Activated CD4-positive, alpha-beta T cell treated with anti-CD3 and anti-CD28 coated beads, Interleukin-2, Interleukin-6, amounts not matched to agents 100 ng/mL and 50 ng/mL, durations not matched to agents 16 hours and 8 hours (primary cell): ENCODE measurements around the gene MVB12B.
"Not testable (repeated sequence)": the region's sequence is repeated elsewhere in the genome, so short reads cannot be mapped to it uniquely, and the experiment has no call there.

Experiments used
- DNase-seq: peaks from one replicate; pipeline ENCODE4 v3.0.0-alpha.2; 2020

MVB12B gene

DNA sequence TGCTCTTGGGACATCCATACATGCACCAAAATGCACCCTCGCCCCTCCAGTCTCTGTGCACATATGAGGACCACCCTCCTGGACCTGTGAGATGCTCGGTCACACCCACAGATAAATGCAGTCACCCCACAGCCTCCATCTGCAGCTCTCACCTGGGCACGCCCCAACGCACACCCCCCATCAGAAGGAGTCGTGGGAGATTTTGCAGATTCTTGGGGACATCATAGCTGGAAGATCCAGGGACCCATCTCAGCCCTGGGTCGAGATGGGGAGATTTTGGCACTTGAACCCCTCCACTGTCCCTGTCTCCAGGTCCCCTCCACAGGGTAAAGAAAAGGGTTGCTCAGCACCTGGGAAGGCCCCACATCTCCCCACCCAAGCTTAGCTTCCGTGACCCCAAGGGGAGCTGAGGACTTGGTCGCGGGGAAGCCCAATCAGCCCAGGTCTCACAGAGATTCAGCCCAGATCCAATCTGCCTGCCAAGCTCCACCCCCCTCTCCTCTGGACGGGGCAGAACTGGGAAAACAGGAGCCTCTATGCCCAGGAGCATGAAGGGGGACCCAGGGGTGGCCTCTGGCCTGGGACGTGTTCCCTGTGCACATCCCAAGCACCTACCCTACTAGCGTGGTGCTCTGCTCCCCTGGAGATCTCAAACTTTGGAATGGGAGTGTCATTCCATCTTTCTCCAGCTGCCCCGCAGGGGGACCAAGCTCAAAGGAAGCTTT is 197.9 kb downstream of the MVB12B start:
- DNase-seq: no peak

DNA sequence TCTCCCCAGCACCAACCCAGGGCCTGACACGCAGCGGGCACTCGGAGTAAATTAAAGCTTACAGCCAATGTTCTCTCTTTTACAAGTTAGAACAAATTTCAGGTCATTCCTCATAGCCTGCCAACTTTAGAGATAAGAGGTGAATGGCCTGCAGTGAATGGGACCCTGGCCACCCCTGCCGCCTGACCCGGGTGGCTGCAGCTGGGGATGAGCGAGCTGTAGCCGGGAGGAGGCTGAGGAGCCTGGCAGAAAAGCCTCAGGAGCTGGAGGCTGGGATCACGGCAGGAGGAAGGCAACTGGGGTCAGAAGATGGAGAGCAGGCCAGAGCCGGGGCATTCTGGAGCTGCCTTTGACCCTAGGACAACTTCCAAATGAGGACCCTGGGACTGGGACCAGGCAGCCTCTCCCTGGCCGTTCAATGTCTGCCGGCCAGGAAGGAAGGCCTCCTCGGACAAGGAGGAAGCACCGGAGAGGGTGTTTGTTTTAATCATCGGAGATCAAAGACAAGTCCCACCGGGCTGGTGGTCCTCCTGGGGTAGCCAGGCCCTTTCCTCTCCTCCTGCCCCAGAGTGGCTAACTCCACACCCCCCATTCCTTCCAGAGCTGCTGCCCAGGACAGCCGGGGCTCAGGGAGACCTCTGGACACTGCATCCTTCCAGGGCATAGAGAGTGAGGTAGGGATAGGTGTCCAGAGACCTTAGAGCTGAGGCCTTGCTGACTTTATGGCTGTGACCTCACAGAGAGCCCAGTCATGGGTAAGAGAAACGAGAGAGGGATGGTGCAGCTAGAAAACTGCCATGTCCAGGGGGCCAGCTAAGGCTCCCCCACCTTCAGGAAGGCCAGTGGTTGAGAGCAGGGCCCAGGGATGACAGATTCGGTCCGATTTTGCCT is 199.8 kb downstream of the MVB12B start:
- no peak for DNase-seq

DNA sequence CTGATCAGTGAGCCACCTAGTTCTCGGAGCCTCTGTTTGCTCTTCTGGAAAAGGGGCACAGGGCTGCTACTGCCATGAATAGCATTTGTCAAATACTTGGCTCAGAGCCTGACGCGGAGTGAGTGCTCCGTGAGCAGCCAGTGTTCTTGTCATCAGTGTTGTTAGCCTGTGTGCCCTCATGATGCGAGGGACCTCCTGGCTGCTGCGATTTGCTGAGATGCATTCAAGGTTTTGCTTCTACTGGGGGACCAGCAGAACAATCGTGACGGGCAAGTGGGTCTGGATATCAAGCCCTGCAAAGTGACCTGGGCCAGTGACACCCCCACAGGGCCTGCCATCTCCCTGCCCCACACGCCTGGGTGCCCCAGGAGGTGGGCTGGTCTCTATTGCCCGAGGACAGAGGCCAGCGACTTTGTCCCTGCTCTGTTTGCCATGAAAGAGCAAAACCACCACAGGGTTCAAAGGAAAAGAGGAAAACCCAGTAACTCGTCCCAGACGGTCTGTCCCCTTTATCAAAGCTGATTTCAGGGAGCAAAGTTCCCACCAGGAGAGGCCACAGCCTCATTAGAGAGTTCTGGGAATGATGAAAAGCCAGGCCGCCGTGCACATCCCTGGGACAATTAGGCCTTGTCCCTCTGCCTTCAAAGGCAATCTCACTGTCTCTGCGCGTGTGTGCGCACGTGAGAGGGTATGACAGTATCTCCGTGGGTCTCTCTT is 200.6 kb downstream of the MVB12B start:
- DNase-seq: no peak

DNA sequence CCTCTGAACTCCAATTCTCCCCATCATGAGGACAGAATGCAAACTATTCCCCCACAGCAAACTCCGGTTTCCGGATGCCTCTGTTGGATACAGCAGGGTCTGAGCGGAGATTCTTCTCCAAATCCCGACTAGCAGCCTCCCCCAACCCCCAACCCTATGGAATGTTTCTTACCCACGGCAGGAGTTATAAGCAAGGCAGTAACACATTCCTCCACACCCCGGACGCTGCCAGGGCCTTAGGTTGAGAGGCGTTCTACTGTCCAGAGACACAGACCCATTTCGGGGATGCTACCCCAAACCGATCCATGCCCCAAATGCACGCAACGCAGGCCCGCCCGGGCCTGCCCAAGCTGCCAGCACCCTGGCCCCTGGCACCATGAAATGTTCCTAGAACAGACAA is 201.5 kb downstream of the MVB12B start:
- DNase-seq: no peak

DNA sequence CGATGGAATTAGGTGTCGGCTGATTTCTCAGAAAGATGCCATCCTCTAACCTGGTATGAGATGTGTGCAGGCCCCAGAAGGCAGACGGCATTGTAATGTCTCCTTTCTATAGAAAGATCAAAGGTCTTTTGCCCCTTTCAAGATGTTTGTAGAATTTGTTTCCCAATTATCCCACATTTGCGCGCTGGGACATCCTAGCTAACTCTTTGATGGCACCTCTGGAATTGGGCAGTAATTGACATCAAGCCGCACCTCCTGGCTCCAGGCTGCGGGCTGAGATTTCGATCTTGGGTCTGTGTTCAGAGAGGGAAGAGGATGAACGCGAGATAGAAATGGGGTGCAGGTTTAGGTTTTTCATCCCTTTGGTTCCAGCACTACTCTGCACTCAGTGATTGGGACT is 202.3 kb downstream of the MVB12B start:
- DNase-seq: no peak

DNA sequence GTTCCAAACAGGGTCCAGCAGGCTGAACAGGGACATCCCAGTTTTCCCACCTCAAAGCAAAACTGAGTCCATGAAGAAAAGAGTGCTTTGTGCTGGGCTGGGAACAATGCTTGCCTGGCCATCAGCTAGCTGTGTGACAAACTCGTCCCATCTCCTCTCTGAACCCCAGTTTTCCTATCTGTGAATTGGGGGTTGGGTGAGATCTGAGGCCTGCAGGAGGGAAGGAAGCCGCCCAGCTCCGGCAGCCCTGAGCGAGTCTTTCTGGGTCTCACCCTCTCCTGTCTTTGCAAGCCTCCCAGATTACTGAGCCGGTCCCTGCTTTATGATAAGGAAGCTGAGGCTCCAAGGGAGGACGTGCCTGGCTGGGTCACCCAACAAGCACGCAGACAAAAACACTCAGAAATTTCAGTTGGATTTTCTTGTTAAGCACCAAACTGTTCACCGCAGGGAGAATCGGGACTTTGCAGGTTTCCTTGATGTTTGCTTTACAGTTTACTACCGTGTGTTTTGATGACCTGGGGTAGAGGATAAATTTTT is 204.5 kb downstream of the MVB12B start:
- DNase-seq: no peak

DNA sequence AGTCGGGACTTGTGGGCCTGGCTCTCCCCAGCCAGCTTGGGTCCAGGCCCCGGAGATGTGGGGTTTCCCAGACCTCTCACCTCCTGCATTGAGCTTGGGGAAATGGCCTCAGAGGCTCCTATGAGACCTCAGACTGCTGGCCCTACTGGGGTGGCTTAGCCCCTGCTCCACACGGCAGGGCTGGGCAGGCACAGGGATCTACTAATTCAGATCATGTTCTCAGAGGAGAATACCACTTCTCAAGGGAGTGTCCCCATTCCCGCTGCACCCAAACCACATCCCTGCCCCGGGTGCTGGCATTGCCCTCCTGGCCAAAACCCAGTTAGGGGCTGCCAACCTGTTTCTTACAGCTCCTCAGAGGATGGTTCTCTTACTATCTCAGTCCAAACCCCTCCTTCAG is 205.0 kb downstream of the MVB12B start:
- DNase-seq: no peak

DNA sequence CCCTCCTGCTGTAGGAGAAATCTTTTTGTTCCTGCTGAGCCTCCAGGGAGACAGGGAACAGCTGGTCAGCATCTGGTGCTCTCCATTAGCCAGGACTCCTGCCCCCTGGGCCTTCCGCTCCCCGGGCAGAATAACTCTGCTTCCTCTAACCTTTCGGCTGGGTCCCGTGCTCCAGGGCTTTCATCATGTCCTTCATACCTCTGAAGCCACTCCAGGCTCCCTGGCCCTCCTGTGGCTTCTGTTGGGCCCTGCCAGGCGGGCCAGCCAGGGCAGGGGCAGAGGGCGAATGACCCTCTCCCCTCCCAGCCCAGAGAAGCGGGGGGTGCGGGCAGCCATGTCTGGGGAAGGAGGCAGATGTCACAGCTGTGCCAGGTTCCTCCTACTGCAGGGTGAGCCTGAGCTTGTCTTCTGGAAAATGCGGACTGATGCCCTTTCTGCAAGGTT is 205.4 kb downstream of the MVB12B start:
- no peak for DNase-seq

DNA sequence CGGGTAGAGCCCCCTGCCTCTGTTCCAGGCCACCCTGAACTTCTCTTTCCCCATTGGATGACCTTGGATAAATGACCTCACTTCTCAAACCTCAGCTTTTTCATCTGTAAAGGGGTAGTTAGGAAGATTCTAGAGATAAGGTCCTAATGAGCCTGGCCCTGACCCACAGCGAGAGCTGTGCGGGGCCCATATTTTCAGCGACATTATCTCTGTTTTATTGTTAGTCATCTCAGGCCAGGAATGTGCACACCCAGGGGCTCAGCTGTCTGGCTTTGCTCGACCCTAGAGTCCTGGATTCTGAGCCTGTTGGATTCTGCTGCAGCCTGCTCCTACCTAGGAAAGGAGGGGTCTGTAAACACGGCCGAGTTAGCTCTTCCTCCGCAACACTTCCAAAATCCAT is 205.9 kb downstream of the MVB12B start:
- DNase-seq: no peak

DNA sequence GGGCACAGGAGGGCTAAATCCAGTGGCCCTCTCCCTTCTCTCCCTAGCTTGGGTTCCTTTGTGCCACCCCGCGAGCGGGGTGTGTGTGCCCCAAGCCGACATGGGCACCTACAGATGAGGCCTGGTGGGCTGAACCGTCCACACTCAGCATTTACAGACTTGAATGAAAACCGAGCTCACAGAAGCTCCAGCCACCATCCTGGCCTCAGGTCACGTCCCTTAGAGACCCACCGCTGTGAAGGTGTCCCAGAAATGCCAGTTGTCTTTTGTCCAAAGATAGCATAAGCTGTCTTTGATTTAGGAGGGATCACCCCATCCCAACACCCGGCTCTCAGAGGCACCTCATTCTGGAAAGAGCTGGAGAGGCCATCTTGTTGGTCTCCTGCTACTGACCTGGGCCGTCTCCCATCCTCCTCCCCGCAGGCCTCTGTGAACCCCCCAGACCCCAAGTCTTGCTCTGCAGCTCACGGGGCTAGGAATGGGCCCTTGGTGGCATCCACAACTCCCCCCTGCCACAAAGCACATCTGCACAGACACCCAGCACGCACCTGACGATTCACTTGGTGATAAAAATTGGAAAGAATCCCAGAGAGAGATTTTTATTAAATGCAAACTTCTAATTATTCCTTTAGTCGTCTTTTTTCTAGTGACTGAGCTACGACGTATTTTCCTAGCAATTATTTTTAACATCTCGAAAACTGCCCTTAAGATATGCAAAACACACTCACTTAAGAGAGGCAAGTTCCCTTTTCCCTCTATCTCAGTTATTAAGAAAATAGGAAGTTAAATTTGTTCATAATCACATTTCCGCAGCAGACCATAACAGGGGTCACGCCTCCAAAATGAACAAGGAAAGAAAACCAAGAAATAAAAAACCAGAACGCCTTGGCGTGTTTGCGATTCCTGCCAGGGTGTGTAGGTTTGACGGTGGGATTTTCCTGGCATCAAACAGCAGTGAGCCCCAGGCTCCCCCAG is 206.6 kb downstream of the MVB12B start:
- DNase-seq: no peak

DNA sequence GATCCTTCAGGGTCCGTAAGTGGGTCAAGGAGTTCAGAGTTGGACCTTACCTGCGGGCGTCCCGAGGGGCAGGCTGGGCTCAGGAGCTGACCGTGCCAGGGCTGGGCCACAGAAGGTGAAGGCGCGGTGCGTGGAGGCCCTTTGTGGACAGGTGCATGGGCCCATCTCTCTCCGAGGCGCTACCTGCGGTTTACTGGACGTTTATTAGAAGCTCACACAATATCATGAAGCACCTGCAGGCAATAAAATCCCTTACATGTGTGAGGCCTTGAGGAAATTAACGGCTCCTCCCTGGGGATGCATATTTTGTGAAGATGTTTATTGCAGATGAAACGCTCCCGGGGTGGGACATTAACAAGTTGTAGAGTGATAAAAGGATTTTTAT is 207.3 kb downstream of the MVB12B start:
- no peak for DNase-seq

DNA sequence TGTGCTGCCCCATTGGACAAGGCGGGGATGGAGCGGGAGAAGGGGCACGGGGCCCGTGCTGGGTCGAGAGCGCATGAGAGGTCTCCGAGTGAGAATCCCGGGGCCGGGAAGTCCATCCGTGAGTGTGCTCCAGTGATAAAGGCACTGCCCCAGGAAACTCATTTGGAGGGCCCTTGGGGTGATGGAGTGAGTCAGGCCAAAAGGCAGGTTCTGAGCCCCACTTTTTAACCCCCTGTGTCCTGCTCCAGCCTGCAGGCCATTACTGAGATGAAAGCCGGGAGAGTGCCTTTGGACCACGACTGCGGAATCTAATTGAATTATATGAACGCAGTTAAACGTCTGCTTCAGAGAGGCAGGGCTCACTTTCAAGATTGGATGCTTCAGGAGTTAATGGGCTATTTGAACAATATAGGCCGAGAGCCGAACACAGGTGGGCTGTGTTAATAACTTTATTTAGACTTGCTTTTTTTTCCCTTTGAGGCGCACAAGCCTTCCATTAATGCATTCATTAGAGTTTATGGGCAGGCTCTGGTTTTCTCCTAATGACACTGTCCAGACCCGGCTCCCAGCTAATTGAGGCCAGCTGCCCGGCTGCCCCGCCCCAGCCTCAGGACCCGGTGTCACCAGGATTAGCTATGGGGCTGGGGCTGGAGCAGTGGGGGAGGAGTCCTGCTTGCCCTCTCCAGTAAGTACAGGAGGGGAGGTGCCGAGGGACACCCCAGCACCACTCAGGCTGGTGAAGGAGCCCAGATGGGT is 208.0 kb downstream of the MVB12B start:
- DNase-seq: no peak

DNA sequence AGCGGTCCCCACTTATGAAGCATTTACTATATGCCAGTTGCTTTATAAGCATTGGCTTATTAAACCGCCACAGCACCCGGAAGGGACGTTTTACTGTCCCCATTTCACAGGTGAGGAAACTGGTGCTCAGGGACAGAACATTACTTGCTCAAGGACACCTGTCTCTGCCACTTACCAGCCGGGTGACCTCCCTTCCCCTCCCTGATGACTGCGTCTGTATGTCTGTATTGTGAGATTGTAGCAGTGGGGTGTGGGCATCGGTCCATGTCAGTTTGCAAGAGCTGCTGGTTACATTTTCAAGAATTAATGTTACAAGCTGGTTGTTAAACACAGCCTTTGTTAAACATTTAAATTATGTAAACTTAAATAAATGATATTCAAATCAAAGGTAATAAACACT is 209.5 kb downstream of the MVB12B start:
- DNase-seq: no peak

DNA sequence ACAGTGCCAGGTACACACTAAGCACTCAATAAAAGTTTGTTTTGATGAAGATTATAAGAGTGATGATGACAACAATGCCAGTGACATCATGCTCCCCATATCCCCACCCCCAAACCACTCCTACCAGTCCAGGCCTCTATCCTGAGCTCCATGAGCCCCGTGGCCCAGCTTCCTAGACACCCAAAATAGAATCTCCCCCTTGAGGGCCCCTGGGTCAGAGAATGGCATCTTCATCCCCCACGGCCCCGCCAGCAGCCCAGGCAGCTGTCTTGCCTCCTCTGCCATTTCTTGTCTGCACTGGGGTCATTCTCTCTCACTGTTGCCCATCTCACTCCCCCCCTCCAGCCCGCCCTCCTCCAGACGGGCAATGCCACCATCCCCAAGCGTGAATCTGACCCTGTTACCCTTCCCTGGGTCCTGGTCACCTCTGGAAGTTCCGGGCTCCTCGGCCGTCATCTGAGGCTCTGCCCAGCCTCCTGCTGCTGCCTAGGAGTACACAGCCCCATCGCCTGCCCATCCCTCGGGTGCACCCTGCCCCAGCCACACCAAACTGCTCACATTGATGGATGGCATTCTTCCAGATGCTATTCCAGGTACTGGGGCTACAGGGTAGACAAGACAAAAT is 210.3 kb downstream of the MVB12B start:
- no peak for DNase-seq

DNA sequence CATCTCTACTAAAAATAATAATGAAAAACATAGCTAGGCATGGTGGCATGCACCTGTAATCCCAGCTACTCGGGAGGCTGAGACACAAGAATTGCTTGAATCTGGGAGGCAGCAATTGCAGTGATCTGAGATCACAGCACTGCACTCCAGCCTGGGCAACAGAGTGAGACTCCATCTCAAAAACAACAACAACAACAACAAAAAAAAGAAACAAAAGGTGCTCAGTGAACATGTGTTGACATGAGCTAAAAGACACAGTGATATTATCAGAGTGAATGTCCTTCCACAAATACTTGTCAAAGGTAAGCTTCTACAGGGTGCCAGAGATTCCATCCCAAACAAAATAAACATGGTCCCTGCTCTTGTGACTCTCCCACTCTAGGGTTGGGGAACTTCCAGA is 211.9 kb downstream of the MVB12B start:
- DNase-seq: no peak

DNA sequence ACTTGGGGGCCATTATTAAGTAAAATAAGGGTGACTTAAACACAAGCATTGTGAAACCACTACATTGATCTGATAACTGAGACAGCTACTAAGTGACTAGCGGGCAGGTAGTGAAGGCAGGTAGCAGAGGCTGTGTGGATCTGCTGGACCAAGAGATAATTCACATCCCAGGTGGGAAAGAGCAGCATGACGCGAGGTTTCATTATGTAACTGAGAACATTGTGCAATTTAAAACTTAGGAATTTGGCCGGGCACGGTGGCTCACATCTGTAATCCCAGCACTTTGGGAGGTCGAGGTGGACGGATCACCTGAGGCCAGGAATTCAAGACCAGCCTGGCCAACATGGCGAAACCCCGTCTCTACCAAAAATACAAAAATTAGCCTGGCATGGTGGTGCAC is 213.8 kb downstream of the MVB12B start:
- DNase-seq: not testable (repeated sequence)

DNA sequence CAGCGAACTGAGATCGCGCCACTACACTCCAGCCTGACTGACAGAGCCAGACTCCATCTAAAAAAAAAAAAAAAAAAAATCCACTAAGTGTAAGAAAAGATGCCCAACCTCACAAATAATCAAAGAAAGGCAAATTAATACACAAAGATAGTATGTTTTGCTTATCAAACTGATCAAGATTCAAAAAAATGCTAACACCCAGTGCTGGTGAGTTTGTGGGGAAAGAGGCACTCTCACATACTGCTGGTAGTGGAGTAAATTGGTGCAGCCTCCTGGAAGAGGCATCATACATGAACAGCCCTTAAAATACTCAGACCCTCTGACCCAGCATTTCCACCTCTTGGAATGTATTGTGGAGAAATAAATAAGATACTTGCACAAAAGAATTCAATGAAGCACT is 216.9 kb downstream of the MVB12B start:
- no peak for DNase-seq

DNA sequence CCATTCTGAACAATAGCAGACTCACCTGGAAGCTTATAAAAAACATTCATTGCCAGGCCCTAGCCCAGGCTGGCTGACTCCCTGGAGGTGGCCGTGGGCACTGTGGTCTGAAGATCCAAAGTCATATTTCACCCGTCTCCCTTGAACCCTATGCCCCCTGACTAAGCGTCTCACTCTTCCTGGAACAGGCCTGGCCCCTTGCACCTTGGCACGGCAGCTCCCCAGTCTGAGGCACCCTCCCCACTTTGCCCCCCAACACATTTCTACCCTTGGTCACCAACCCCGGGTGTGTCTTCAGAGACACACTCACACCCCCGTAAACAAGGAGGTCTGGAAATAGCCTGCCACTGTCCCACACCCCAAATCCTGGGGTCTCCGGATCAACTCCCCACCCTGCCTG is 218.5 kb downstream of the MVB12B start:
- no peak for DNase-seq

DNA sequence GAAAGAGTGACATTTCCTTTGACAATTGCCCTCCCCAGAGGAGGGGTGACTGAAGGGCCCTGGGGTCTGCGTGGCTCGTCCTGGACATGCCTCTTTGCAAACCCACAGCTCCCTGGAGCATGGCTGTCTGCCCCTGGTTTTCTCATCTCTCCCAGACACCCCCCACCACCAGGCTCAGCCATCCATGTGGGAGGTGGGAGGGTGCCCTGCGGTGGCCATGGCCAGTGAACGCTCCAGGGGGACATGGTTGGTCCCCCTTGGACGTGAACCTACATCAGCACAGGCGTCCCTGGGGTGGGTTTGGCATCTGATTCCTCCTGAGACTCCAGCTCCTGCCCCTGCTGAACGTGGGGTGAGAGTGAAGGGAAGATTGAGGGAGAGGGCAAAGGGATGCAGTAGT is 219.4 kb downstream of the MVB12B start:
- no peak for DNase-seq

DNA sequence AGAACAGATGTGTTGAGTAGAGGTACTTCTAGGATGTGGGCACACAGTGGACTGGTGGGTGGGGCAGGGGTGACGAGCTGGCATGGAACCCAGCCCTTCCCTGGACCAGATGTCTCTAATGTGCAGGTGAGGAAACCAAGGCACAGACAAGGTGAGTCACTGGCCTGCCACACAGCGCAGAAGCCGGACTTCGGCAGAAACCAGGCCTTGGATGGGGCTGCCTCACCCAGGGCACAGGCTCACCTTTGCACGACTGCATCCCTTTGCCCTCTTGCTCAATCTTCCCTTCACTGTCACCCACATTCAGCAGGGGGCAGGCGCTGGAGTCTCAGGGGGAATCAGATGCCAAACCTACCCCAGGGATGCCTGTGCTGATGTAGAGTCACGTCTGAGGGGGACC is 221.7 kb downstream of the MVB12B start:
- no peak for DNase-seq
